Kidney (tissue), 14 donors: Measurements from ENCODE around the gene IGFBP5. TPM values are rescaled to one million over a fixed set of nuclear protein-coding genes. Genes with fewer than 3 reads are reported as not detected.

Experiments used
- DNase-seq, 5 donors: peaks; one replicate each; pipeline ENCODE4 v3.0.0-alpha.2; 2013 to 2020
- FAIRE-seq: peaks from 2 replicates; lab custom pipeline; 2012; peaks lifted over from hg19 to GRCh38; lab: Jason Lieb, UNC
- H3K27ac ChIP-seq, 2 donors: one replicate each; pipeline ENCODE4 v1.7.0; 2013; ENCODE audit warnings: low read depth in 2 of 2, low read length in 2 of 2, inconsistent platforms in 1 of 2
- H3K27me3 ChIP-seq: one replicate; pipeline ENCODE4 v1.7.1; 2013; ENCODE audit warnings: low read length, inconsistent platforms; ENCODE audit not compliant: control insufficient read depth, insufficient read depth
- H3K36me3 ChIP-seq, 3 donors: one replicate each; pipeline versions ENCODE4 v1.7.0 to v1.7.1; 2013; ENCODE audit warnings: low read length in 3 of 3, control low read depth in 1 of 3, inconsistent platforms in 1 of 3; ENCODE audit not compliant: insufficient read depth in 3 of 3, control insufficient read depth in 2 of 3
- H3K4me1 ChIP-seq, 3 donors: one replicate each; pipeline versions ENCODE4 v1.7.0 to v1.7.1; 2013; ENCODE audit warnings: low read length in 3 of 3, inconsistent platforms in 1 of 3, low read depth in 1 of 3; ENCODE audit not compliant: control insufficient read depth in 2 of 3, insufficient read depth in 2 of 3
- H3K4me3 ChIP-seq, 3 donors: one replicate each; pipeline versions ENCODE4 v1.7.0 to v1.8.1; 2013; ENCODE audit warnings: low read length in 3 of 3, control low read depth in 1 of 3, inconsistent platforms in 1 of 3
- H3K9ac ChIP-seq, 3 donors: one replicate each; pipeline versions ENCODE4 v1.7.0 to v1.7.1; 2013; ENCODE audit warnings: low read length in 3 of 3, control low read depth in 1 of 3, inconsistent platforms in 1 of 3
- H3K9me3 ChIP-seq, 3 donors: one replicate each; pipeline versions ENCODE4 v1.7.0 to v1.7.1; 2013; ENCODE audit warnings: low read length in 3 of 3, control low read depth in 1 of 3, inconsistent platforms in 1 of 3; ENCODE audit not compliant: control insufficient read depth in 2 of 3, insufficient read depth in 1 of 3
- intact Hi-C: fragments of 100-400 bp; cut with DNase I; formaldehyde crosslinking; loops from one replicate; pipeline ENCODE4 v1.11.1; 2022
- polyA plus RNA-seq: library from polyadenylated mRNA; stranded (reverse); fragments of 350-450 nt; fragmentation: Illumina TruSeq; extraction: RNeasy Lipid Tissue Mini Kit (QIAGEN cat#74804); gene quantifications from one replicate; pipeline ENCODE4 v1.2.3, GENCODE V29; 2014; ENCODE audit warnings: low read depth, low replicate concordance; ENCODE audit not compliant: insufficient read depth
- total RNA-seq: library from RNA; stranded (reverse); fragmentation: NEBNext Ultra II Directional; extraction: Animal tissue kit (Norgen Biotek cat#: 25700); gene quantifications from one replicate; pipeline ENCODE4 v1.2.1, GENCODE V29; 2021
- TF ChIP-seq, protein P1 (sequence below): IDR thresholded peaks from 3 replicates; pipeline ENCODE4 v1.5.1; 2012; ENCODE audit warnings: mild to moderate bottlenecking, moderate library complexity, borderline replicate concordance; ENCODE audit not compliant: insufficient read depth; ENCODE audit errors: extremely low read depth
- donor health status: control.
- donor health status: control.
- donor health status: control.
- donor health status: control.
- donor health status: control.
- donor health status: DM: yes; HTN: yes; CAD: no.
- donor health status: Normal renal cell carcinoma (clear cell type).

The IGFBP5 gene
- total and polyA plus RNA-seq, 2 donors from 2014 or later: 362 to 572 TPM

DNA sequence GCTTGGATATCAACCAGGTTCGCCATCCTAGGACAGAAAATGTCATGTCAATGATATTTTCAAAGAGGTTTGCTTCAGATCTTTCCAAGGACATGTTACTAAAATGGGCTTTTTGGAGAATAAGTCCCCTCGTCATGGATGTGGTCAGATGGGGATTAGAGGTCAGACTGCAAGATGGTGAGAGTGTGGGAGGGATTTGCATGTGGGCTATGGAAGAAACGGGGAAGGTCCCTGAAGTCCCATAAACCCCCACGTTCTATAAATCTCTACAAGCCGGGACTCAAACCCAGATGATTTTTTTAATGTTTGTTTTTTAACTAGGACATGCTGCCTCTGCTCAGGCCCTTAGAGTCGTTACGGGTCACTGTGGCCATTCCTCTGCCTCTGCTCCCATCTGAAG is 37.7 kb upstream of the IGFBP5 start:
- TF ChIP-seq, protein P1, sequence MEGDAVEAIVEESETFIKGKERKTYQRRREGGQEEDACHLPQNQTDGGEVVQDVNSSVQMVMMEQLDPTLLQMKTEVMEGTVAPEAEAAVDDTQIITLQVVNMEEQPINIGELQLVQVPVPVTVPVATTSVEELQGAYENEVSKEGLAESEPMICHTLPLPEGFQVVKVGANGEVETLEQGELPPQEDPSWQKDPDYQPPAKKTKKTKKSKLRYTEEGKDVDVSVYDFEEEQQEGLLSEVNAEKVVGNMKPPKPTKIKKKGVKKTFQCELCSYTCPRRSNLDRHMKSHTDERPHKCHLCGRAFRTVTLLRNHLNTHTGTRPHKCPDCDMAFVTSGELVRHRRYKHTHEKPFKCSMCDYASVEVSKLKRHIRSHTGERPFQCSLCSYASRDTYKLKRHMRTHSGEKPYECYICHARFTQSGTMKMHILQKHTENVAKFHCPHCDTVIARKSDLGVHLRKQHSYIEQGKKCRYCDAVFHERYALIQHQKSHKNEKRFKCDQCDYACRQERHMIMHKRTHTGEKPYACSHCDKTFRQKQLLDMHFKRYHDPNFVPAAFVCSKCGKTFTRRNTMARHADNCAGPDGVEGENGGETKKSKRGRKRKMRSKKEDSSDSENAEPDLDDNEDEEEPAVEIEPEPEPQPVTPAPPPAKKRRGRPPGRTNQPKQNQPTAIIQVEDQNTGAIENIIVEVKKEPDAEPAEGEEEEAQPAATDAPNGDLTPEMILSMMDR: no peak
- Histone ChIP-seq H3K27ac (no peak overlapping the region), H3K9ac (no peak overlapping the region), H3K27me3 (no peaks in the 10 kb centered on the region), H3K9me3 (no peaks in the 10 kb centered on the region), H3K4me3 (no peak overlapping the region), H3K4me1 (no peaks in the 10 kb centered on the region), H3K36me3 (no peaks in the 10 kb centered on the region)
- intact Hi-C loops: no loop called here
- FAIRE-seq (no peak), DNase-seq (no peak)

DNA sequence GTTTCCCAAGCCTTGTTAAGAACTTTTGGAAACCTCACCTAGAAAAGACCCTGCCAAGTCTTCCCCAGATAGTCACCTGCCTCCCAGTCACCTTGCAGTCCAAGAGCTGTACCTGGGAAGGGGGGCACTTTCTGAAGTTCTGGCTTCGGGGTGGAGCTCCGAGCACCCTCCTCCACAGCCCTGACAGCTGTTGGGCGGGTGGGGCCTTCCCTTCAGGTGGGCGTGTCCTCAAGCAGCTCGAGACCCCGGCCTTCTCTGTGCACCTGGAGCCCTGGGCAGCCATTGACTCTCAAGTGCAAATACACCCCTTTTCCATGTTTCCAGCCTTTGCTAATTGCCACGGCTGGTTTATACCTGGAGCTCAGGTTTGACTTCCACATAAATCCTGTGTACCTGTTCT is 37.0 kb upstream of the IGFBP5 start:
- FAIRE-seq (no peak), DNase-seq (no peak)
- Histone ChIP-seq H3K27me3 (no peaks in the 10 kb centered on the region), H3K9me3 (no peaks in the 10 kb centered on the region), H3K4me1 (no peaks in the 10 kb centered on the region), H3K4me3 (no peak overlapping the region), H3K36me3 (no peaks in the 10 kb centered on the region), H3K27ac (no peak overlapping the region), H3K9ac (no peak overlapping the region)
- TF ChIP-seq, protein P1: no peak
- intact Hi-C loops: no loop called here

DNA sequence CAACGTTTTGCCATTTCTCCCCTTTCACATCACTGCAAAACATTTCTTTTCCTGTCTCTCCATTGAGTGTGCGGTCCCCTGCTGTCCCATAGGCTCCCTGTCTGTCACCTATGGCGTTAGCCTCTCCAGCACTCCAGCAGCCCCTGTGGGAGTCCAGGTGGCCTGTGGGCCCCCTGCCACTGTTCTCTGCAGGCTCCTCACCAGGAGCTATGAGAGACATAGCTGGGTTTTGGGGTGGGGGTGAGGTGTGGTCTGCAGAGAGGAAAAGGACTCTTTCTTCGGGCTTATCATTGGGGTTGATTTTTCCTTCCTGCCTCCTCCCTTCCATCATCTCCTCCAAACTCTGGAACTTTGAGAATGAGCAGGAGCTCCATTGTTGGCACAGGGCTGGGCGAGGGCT is 36.1 kb upstream of the IGFBP5 start:
- H3K27ac ChIP-seq: no peak overlapping the region
- no peaks in the 10 kb centered on the region for H3K4me1 ChIP-seq
- no peaks in the 10 kb centered on the region for H3K9me3 ChIP-seq
- no peaks in the 10 kb centered on the region for H3K36me3 ChIP-seq
- DNase-seq (no peak), FAIRE-seq (no peak)
- TF ChIP-seq, protein P1: no peak
- H3K9ac ChIP-seq: no peak overlapping the region
- no peak overlapping the region for H3K4me3 ChIP-seq
- H3K27me3 ChIP-seq: no peaks in the 10 kb centered on the region
- intact Hi-C loops: no loop called here

DNA sequence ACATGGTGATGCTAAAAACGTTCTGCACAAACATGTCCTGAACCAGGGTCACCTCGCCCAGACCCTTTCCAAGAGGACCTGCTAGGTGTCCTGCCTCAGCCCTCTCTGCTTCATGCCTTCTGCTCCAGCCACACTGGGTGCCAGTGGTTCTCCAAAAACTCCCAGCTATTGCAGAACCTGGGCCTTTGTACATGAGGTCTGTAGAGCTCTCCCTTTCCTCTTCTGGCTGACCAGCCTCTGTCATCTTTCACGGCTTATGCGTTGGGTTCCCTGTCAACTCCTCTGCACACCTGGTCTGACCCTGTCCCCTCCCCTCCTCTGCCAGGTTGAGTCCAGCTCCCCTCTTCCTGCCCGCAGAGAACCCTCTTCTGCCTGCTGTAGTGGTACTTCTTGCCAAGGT is 35.5 kb upstream of the IGFBP5 start:
- Histone ChIP-seq H3K27ac (no peak overlapping the region), H3K4me3 (no peak overlapping the region), H3K4me1 (no peaks in the 10 kb centered on the region), H3K9me3 (no peaks in the 10 kb centered on the region), H3K9ac (no peak overlapping the region), H3K27me3 (no peaks in the 10 kb centered on the region), H3K36me3 (no peaks in the 10 kb centered on the region)
- DNase-seq (no peak), FAIRE-seq (no peak)
- intact Hi-C loops: no loop called here
- TF ChIP-seq, protein P1: no peak
